Endothelial cell of umbilical vein (primary cell): ENCODE measurements around the gene ASB1. TPM values are rescaled to one million over a fixed set of nuclear protein-coding genes. Genes with fewer than 3 reads are reported as not detected.

Experiments
- BruUV-seq: library from RNA; stranded (reverse); fragments of 400-500 nt; replicated peaks from 2 replicates; lab custom pipeline; 2021; lab: Mats Ljungman, UMichigan
- CTCF ChIA-PET: fragments of 300-600, 350-600 bp; sonication (Branson Sonifier 250); formaldehyde crosslinking; loops from one replicate; lab custom pipeline; 2021; ENCODE audit warnings: antibody characterized with exemption, inconsistent platforms; lab: Charles Lee
- POLR2A ChIA-PET: fragments of 300-600, 350-600 bp; sonication (Branson Sonifier 250); formaldehyde crosslinking; loops from one replicate; lab custom pipeline; 2021; ENCODE audit warnings: antibody characterized with exemption, inconsistent platforms; lab: Charles Lee
- DNase-seq: peaks from one replicate; pipeline ENCODE4 v3.0.0-alpha.2; 2011; ENCODE audit warnings: low read depth, low spot score
- FAIRE-seq: peaks from 2 replicates; lab custom pipeline; 2011; peaks lifted over from hg19 to GRCh38; lab: Jason Lieb, UNC
- H2AFZ ChIP-seq: 2 replicates; pipeline ENCODE4 v1.6.0; 2012; ENCODE audit warnings: low read depth, low read length, control low read depth, inconsistent platforms
- H3K27ac ChIP-seq: 2 replicates; pipeline ENCODE4 v1.5.1; 2011; ENCODE audit warnings: low read depth, mild to moderate bottlenecking, control low read depth, low read length, moderate library complexity; ENCODE audit not compliant: insufficient read depth
- H3K27me3 ChIP-seq, 2 experiments: 2 replicates each; pipeline versions ENCODE4 v1.6.0 to v1.6.1; 2011; ENCODE audit warnings: low read length in 2 of 2, mixed read lengths in 1 of 2; ENCODE audit not compliant: control insufficient read depth in 2 of 2, insufficient read depth in 2 of 2
- H3K36me3 ChIP-seq, 2 experiments: 2 replicates in 1 of 2; 3 replicates in 1 of 2; pipeline ENCODE4 v1.5.1; 2011; ENCODE audit warnings: low read length in 2 of 2, mild to moderate bottlenecking in 1 of 2, moderate library complexity in 1 of 2; ENCODE audit not compliant: control insufficient read depth in 2 of 2, insufficient read depth in 2 of 2; ENCODE audit errors: extremely low read depth in 1 of 2
- H3K4me1 ChIP-seq: 3 replicates; pipeline ENCODE4 v1.5.1; 2011; ENCODE audit warnings: mild to moderate bottlenecking, low read length; ENCODE audit not compliant: control insufficient read depth, insufficient read depth; ENCODE audit errors: extremely low read depth
- H3K4me2 ChIP-seq: 2 replicates; pipeline ENCODE4 v1.6.1; 2011; ENCODE audit warnings: low read length, control low read depth, mixed read lengths; ENCODE audit not compliant: insufficient read depth
- H3K4me3 ChIP-seq, 3 experiments: fragments of 200-600 bp in 1 of 3; sonication (generic), shearing (Covaris generic) in 1 of 3; replicated peaks in 1 of 3; 2 replicates each; pipeline ENCODE4 v1.5.1; 2011 to 2016; ENCODE audit warnings: control low read depth in 3 of 3, low read length in 3 of 3, mild to moderate bottlenecking in 2 of 3, inconsistent platforms in 1 of 3, low read depth in 1 of 3, moderate library complexity in 1 of 3; ENCODE audit not compliant: insufficient read depth in 1 of 3
- H3K79me2 ChIP-seq: 2 replicates; pipeline ENCODE4 v1.6.0; 2012; ENCODE audit warnings: low read length, inconsistent platforms; ENCODE audit not compliant: control insufficient read depth, insufficient read depth
- H3K9ac ChIP-seq: replicated peaks from 2 replicates; pipeline ENCODE3; 2011; ENCODE audit warnings: low read length, control low read depth; ENCODE audit not compliant: insufficient read depth; ENCODE audit errors: extremely low read depth
- H3K9me1 ChIP-seq: replicated peaks from 3 replicates; pipeline ENCODE4 v1.6.0; 2011; ENCODE audit warnings: mild to moderate bottlenecking, low read length; ENCODE audit not compliant: control insufficient read depth, insufficient read depth; ENCODE audit errors: extremely low read depth
- H3K9me3 ChIP-seq: replicated peaks from 2 replicates; pipeline ENCODE4 v1.5.1; 2012; ENCODE audit warnings: low read length, inconsistent platforms; ENCODE audit not compliant: control insufficient read depth, insufficient read depth
- H4K20me1 ChIP-seq: replicated peaks from 2 replicates; pipeline ENCODE3; 2011; ENCODE audit warnings: mild to moderate bottlenecking, low read length; ENCODE audit not compliant: control insufficient read depth, insufficient read depth; ENCODE audit errors: extremely low read depth
- EZH2 ChIP-seq: IDR thresholded peaks from 2 replicates; pipeline ENCODE4 v1.6.1; 2012; ENCODE audit warnings: borderline replicate concordance, low read depth, mild to moderate bottlenecking, moderate library complexity, low read length, inconsistent platforms; ENCODE audit not compliant: severe bottlenecking
- GATA2 ChIP-seq: IDR thresholded peaks from 2 replicates; pipeline ENCODE4 v1.7.0; 2011; ENCODE audit warnings: low read depth, mild to moderate bottlenecking, moderate library complexity, mixed read lengths, low read length; ENCODE audit not compliant: insufficient read length, insufficient read depth
- JUN ChIP-seq: IDR thresholded peaks from 2 replicates; pipeline ENCODE4 v1.6.1; 2011; ENCODE audit warnings: borderline replicate concordance, low read depth; ENCODE audit not compliant: insufficient read length, insufficient read depth
- POLR2A ChIP-seq: IDR thresholded peaks from 2 replicates; pipeline ENCODE4 v1.6.1; 2012; ENCODE audit warnings: low read depth, mild to moderate bottlenecking, control low read depth, low read length
- POLR2AphosphoS5 ChIP-seq: IDR thresholded peaks from 2 replicates; pipeline ENCODE4 v1.6.1; 2012; ENCODE audit warnings: low read depth, mild to moderate bottlenecking, control low read depth, low read length, moderate library complexity; ENCODE audit not compliant: insufficient read depth
- dilution Hi-C: fragments of 300-500 bp; cut with MboI; formaldehyde crosslinking; loops from one replicate; pipeline ENCODE4 v1.15.0; 2019; ENCODE audit warnings: low sequenced_read_pairs; ENCODE audit not compliant: extremely low pct_ligation_motif_present
- intact Hi-C: fragments of 100-400 bp; cut with micrococcal nuclease; formaldehyde crosslinking; loops from one replicate; pipeline ENCODE4 v1.10.0; 2022
- polyA plus RNA-seq, 4 experiments: library from polyadenylated mRNA; depleted of rRNA in 3 of 4; stranded (reverse) in 3 of 4; unstranded in 1 of 4; fragments of >200 nt; gene quantifications; 2 replicates each; pipeline versions ENCODE4 v1.2.1 to v1.2.3, GENCODE V29; 2011 to 2012; ENCODE audit warnings: missing spikeins in 1 of 4
- total RNA-seq: library from RNA; stranded (reverse); gene quantifications from 2 replicates; pipeline ENCODE4 v1.2.3, GENCODE V29; 2021
- TF ChIP-seq, protein P1 (sequence below), 2 donors: IDR thresholded peaks; 1 replicate in 1 of 2; 2 replicates in 1 of 2; pipeline ENCODE4 v1.5.1; 2011; ENCODE audit warnings: low read length in 2 of 2, mild to moderate bottlenecking in 2 of 2, moderate library complexity in 2 of 2, control low read depth in 1 of 2, inconsistent platforms in 1 of 2, low read depth in 1 of 2; ENCODE audit not compliant: insufficient read depth in 1 of 2; ENCODE audit errors: extremely low read depth in 1 of 2
- TF ChIP-seq, protein P2 (sequence below): IDR thresholded peaks from 2 replicates; pipeline ENCODE4 v1.6.1; 2011; ENCODE audit not compliant: insufficient read depth, insufficient read length

The ASB1 gene
- total and polyA plus RNA-seq, 2 donors (not counting 3 experiments of a cell fraction or from before 2014, with no cell fraction given): 12.3 to 16.2 TPM

GRCh38 chr2:238422285-238422684 lies 4.4 kb upstream of the ASB1 start:
- Histone ChIP-seq H3K9ac (no peak overlapping the region), H3K4me3 (no peak overlapping the region), H3K79me2 (peaks cover 1% of the 10 kb centered on the region), H3K4me2 (no peak overlapping the region), H3K9me1 (no peaks in the 10 kb centered on the region), H3K4me1 (peaks cover 14% of the 10 kb centered on the region), H3K36me3 (no peaks in the 10 kb centered on the region), H2AFZ (no peak overlapping the region), H4K20me1 (no peaks in the 10 kb centered on the region), H3K9me3 (no peaks in the 10 kb centered on the region), H3K27me3 (no peaks in the 10 kb centered on the region), H3K27ac (no peak overlapping the region)
- intact Hi-C loops: loop anchor here (10.0 kb wide), 1 partner anchor 167 kb away; no protein-coding TSS in a partner anchor
- dilution Hi-C loops: no loop called here
- FAIRE-seq: no peak
- ChIA-PET POLR2A (no interaction called here), CTCF (interaction anchor here (1.9 kb wide), 1 partner anchor 52 kb away, joined by 3 read pairs; no protein-coding TSS in a partner anchor)
- TF ChIP-seq EZH2 (no peak), GATA2 (no peak), POLR2A (no peak), JUN (no peak)
- BruUV-seq: no TSS peak
- no peak for DNase-seq

DNA sequence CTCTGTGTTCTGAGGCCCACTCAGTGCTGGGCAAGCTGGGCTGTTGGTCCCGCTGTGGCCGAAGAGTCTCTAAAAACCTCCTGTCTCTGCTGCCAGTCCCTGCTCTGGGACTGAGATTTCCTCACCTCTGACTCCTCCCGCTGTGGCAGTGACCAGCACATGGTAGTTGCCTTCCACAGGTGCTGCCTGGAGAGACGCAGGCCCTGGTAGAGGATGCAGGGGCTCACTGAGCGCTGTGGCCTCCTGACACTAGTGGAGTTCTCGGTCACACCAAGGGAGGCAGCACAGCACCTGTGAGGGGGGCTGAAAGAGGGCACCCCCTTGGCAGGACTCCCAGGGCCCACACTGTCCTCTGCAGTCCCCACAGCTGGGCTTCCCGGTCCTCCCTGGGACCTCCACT lies 3.8 kb upstream of the ASB1 start:
- Histone ChIP-seq H3K9me1 (no peaks in the 10 kb centered on the region), H3K4me2 (no peak overlapping the region), H3K27ac (no peak overlapping the region), H3K4me3 (no peak overlapping the region), H3K79me2 (peaks cover 8% of the 10 kb centered on the region), H2AFZ (no peak overlapping the region), H3K4me1 (peaks cover 18% of the 10 kb centered on the region), H3K27me3 (no peaks in the 10 kb centered on the region), H3K36me3 (no peaks in the 10 kb centered on the region), H3K9me3 (no peaks in the 10 kb centered on the region), H4K20me1 (no peaks in the 10 kb centered on the region), H3K9ac (no peak overlapping the region)
- ChIA-PET CTCF (interaction anchor here (1.9 kb wide), 1 partner anchor 52 kb away, joined by 3 read pairs; no protein-coding TSS in a partner anchor), POLR2A (no interaction called here)
- no peak for FAIRE-seq
- intact Hi-C loops: loop anchor here (10.0 kb wide), 1 partner anchor 168 kb away; no protein-coding TSS in a partner anchor
- TF ChIP-seq EZH2 (no peak), POLR2AphosphoS5 (no peak), GATA2 (no peak), POLR2A (no peak)
- TF ChIP-seq, protein P1, sequence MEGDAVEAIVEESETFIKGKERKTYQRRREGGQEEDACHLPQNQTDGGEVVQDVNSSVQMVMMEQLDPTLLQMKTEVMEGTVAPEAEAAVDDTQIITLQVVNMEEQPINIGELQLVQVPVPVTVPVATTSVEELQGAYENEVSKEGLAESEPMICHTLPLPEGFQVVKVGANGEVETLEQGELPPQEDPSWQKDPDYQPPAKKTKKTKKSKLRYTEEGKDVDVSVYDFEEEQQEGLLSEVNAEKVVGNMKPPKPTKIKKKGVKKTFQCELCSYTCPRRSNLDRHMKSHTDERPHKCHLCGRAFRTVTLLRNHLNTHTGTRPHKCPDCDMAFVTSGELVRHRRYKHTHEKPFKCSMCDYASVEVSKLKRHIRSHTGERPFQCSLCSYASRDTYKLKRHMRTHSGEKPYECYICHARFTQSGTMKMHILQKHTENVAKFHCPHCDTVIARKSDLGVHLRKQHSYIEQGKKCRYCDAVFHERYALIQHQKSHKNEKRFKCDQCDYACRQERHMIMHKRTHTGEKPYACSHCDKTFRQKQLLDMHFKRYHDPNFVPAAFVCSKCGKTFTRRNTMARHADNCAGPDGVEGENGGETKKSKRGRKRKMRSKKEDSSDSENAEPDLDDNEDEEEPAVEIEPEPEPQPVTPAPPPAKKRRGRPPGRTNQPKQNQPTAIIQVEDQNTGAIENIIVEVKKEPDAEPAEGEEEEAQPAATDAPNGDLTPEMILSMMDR (IDR thresholded peaks at IDR 0.05; ENCODE audit: extremely low read depth in 1 of 2, insufficient read depth in 1 of 2, low read depth in 1 of 2, low read length in 2 of 2): no peak
- TF ChIP-seq, protein P2, sequence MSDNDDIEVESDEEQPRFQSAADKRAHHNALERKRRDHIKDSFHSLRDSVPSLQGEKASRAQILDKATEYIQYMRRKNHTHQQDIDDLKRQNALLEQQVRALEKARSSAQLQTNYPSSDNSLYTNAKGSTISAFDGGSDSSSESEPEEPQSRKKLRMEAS: no peak
- DNase-seq: no peak
- dilution Hi-C loops: no loop called here
- BruUV-seq: no TSS peak
